Thyroid gland (tissue), 4 donors: ENCODE results near the gene CACNA1S. TPM values are rescaled to one million over a fixed set of nuclear protein-coding genes. Genes with fewer than 3 reads are reported as not detected.

Source experiments
- DNase-seq, 2 donors: peaks; one replicate each; pipeline ENCODE4 v3.0.0-alpha.2; 2019
- H3K27ac ChIP-seq, 3 donors: fragments of 200-600 bp; sonication (generic); 1 replicate in 2 of 3; 2 replicates in 1 of 3; pipeline ENCODE4 v1.5.1; 2016 to 2019; ENCODE audit warnings: mild to moderate bottlenecking in 1 of 3, moderate library complexity in 1 of 3
- H3K27me3 ChIP-seq: fragments of 200-600 bp; sonication (generic); one replicate; pipeline ENCODE4 v1.5.1; 2019
- H3K36me3 ChIP-seq, 2 donors: fragments of 200-600 bp; sonication (generic); one replicate each; pipeline ENCODE4 v1.5.1; 2016 to 2019
- H3K4me1 ChIP-seq, 2 donors: fragments of 200-600 bp; sonication (generic); one replicate each; pipeline ENCODE4 v1.5.1; 2017 to 2019
- H3K4me3 ChIP-seq, 3 donors: fragments of 200-600 bp; sonication (generic); replicated peaks in 1 of 3; 1 replicate in 2 of 3; 2 replicates in 1 of 3; pipeline ENCODE4 v1.5.1; 2016; ENCODE audit warnings: mild to moderate bottlenecking in 1 of 3
- H3K9me3 ChIP-seq: fragments of 200-600 bp; sonication (generic); one replicate; pipeline ENCODE4 v1.5.1; 2017
- POLR2A ChIP-seq, 2 donors: fragments of 450-650 bp; IDR thresholded peaks; one replicate each; pipeline ENCODE4 v1.6.1; 2017; ENCODE audit warnings: antibody characterized with exemption in 2 of 2, mild to moderate bottlenecking in 2 of 2, moderate library complexity in 1 of 2
- WGBS, 2 donors: methylation state at CpG; one replicate each; pipeline ENCODE4 v1.1.5; 2017; 5-methylcytosine and 5-hydroxymethylcytosine counted together
- intact Hi-C: fragments of 100-400 bp; cut with DNase I; formaldehyde crosslinking; loops from one replicate; pipeline ENCODE4 v1.15.1; 2023
- total RNA-seq, 4 donors: library from RNA; depleted of rRNA; stranded (reverse); fragments of >200 nt; gene quantifications; one replicate each; pipeline ENCODE4 v1.2.3, GENCODE V29; 2016
- TF ChIP-seq, protein P1 (sequence below), 6 experiments: fragments of 200-600 bp in 3 of 6; fragments of 450-650 bp in 3 of 6; sonication (generic) in 3 of 6; IDR thresholded peaks; one replicate each; pipeline ENCODE4 v1.5.1; 2016 to 2019; ENCODE audit warnings: antibody characterized with exemption in 6 of 6, mild to moderate bottlenecking in 2 of 6, inconsistent platforms in 1 of 6, moderate library complexity in 1 of 6

CACNA1S gene
- total RNA-seq, 4 donors from 2014 or later = not detected

DNA sequence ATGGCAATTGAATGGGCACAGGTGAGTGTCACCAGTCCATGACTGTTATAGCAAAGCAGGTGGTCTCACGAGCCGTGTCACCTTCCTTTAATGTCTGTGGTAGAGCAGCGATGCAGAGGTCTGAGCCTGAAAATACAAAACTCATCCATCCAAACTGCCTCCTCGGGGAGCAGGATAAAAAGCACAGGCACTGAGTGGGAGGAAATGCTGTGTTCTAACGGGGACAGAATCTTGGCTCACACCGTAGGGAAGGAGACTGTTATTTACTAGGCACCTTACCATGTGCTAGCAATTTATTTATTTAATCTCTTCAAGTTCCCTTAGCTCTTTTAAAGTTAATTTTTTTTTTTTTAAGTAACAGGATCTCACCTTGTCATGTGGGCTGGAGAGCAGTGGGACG, 13.6 kb upstream of the CACNA1S start:
- DNase-seq = no peak
- Histone ChIP-seq H3K27me3 (no peaks in the 10 kb centered on the region), H3K9me3 (no peaks in the 10 kb centered on the region), H3K36me3 (no peaks in the 10 kb centered on the region), H3K4me3 (no peak overlapping the region), H3K4me1 (no peaks in the 10 kb centered on the region), H3K27ac (no peak overlapping the region)
- intact Hi-C loops = no loop called here
- TF ChIP-seq, protein P1, sequence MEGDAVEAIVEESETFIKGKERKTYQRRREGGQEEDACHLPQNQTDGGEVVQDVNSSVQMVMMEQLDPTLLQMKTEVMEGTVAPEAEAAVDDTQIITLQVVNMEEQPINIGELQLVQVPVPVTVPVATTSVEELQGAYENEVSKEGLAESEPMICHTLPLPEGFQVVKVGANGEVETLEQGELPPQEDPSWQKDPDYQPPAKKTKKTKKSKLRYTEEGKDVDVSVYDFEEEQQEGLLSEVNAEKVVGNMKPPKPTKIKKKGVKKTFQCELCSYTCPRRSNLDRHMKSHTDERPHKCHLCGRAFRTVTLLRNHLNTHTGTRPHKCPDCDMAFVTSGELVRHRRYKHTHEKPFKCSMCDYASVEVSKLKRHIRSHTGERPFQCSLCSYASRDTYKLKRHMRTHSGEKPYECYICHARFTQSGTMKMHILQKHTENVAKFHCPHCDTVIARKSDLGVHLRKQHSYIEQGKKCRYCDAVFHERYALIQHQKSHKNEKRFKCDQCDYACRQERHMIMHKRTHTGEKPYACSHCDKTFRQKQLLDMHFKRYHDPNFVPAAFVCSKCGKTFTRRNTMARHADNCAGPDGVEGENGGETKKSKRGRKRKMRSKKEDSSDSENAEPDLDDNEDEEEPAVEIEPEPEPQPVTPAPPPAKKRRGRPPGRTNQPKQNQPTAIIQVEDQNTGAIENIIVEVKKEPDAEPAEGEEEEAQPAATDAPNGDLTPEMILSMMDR (IDR thresholded peaks at IDR 0.05) = no peak
- TF ChIP-seq POLR2A (IDR thresholded peaks at IDR 0.05) = no peak
- 54 to 74% methylated on average over 7 of the region's 7 CpGs for WGBS, 2 donors

DNA sequence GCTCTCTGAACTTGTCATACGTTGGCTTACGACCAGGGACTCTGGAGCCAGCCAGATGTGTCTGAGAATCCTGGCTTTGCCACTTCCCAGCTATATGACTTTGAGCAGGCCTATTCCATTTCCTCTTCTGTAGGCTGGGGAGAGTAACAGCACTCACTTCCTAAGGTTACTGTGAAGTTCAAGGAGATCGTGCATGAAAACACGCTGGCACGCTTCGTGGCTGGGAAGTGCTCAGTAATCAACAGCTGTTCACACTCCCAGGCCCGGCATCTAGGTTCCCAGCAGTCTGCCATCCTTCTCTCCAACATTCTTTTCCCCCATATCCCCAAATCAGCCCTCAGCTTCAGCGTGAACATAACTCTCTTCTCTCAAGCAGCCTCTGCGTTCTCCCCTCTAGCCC, 12.8 kb upstream of the CACNA1S start:
- WGBS, 2 donors = 65 to 67% methylated on average over 9 of the region's 9 CpGs
- intact Hi-C loops = no loop called here
- Histone ChIP-seq H3K27ac (no peak overlapping the region), H3K4me1 (no peaks in the 10 kb centered on the region), H3K4me3 (no peak overlapping the region), H3K36me3 (no peaks in the 10 kb centered on the region), H3K9me3 (no peaks in the 10 kb centered on the region), H3K27me3 (no peaks in the 10 kb centered on the region)
- TF ChIP-seq, protein P1 (IDR thresholded peaks at IDR 0.05) = no peak
- TF ChIP-seq POLR2A (IDR thresholded peaks at IDR 0.05) = no peak
- no peak for DNase-seq

DNA sequence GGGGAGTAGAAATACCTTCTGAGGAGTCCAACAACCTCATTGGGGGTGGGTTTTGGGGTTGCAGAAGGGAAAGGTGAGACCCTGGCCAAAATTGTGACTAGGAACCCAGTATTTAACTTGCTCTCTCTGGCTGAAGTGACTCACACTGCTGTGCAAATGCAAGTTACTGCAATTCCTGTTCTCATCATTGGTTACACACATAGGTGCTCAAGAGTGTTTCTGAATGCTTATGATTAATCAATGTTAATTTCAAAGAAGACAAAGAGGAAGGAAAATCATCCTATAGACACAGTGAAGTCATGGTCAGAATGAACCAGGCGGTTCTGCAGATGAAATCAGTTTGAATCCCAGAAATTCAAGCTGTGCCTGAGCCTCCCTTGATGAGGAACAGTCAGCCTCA, 11.6 kb upstream of the CACNA1S start:
- DNase-seq = no peak
- Histone ChIP-seq H3K4me3 (no peak overlapping the region), H3K9me3 (no peaks in the 10 kb centered on the region), H3K27me3 (no peaks in the 10 kb centered on the region), H3K27ac (no peak overlapping the region), H3K36me3 (no peaks in the 10 kb centered on the region), H3K4me1 (no peaks in the 10 kb centered on the region)
- WGBS, 2 donors = 89 to 100% methylated on average over 1 of the region's 1 CpG
- intact Hi-C loops = no loop called here
- TF ChIP-seq POLR2A (IDR thresholded peaks at IDR 0.05) = no peak
- TF ChIP-seq, protein P1 (IDR thresholded peaks at IDR 0.05) = no peak

DNA sequence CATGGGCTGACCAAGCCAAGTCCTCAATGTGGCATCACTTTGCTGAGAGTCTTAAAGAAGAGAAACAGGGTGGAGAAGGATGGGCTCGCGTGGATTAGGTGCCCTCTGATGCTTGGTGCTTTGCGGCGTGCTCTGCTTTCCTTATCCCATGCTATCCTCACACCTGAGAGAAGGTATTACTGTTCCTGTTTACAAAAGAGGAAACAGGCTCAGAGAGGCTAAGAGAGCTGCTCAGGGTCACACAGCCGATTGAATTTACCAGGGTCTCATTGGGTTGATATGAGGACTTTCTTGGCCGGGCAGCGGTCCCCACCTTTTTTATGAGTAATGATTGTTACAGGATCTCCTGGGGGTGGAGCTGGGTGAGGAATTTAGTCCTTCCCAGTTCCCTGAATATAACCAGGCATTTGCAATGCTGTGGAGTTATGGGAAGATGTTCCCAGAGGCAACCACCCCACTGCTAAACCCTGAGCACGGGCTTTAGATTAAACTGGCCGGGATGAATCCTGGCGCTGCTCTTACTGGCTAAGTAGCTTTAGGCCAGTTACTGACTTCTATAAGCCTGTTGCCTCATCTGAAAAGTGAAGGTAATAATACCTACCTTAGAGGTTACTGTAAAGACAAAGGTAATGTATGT, 10.2 kb upstream of the CACNA1S start:
- no peaks in the 10 kb centered on the region for H3K4me1 ChIP-seq
- TF ChIP-seq, protein P1 (IDR thresholded peaks at IDR 0.05) = no peak
- TF ChIP-seq POLR2A (IDR thresholded peaks at IDR 0.05) = no peak
- H3K4me3 ChIP-seq = no peak overlapping the region
- intact Hi-C loops = no loop called here
- WGBS, 2 donors = 86 to 90% methylated on average over 10 of the region's 10 CpGs
- no peaks in the 10 kb centered on the region for H3K9me3 ChIP-seq
- no peak overlapping the region for H3K27ac ChIP-seq
- no peaks in the 10 kb centered on the region for H3K36me3 ChIP-seq
- no peak for DNase-seq
- no peaks in the 10 kb centered on the region for H3K27me3 ChIP-seq

DNA sequence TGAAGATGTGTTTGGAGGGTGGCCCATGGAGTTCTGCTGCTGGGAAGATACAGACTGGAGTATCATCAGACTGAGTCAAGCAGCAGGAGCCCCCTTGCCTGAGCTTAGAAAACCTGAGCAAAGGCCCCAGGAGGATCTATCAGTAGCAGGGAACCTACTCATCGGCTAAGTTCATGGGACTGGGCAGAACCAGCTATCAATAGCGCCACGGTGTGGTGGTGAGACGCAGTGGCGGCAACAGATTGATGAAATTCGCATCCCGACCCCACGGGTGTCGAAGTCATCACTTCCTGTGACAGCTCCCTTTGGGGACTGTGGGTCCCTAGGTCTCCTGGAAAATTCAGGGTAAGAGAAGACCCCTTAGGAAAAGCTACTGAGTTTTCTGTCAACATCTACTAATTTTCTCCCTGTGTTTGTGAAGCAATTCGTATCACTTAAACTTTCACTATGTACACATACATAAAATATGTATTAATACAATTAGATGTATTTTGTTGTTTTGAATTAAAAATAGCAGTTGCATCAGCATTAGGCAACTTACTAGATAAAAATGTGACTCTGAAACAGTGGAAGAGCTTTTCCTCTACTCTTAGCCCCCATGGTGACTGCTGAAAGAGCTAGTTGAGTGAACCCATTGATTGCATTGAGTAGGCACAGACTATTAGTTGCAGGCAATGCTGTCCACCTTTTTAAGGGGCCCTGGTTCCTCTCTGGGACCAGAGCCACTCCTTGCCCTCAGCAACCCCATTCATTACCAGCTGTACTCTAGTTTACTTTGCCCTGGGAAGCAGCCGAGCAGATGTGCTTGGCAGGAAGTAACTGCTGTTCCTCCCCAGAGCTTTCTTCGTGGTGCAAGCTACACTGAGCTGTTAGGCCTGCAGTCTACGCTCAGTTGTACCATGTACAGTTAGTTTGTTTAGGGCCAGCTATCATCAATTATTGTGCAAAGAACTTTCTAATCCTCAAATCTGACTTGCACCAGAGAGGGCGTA, 7.3 kb upstream of the CACNA1S start:
- Histone ChIP-seq H3K27me3 (no peaks in the 10 kb centered on the region), H3K9me3 (no peaks in the 10 kb centered on the region), H3K4me1 (peaks cover 0 to 4% of the 10 kb centered on the region in 2 donors), H3K27ac (no peak overlapping the region), H3K4me3 (no peak overlapping the region), H3K36me3 (no peaks in the 10 kb centered on the region)
- WGBS, 2 donors = 23% methylated on average over 14 of the region's 14 CpGs
- intact Hi-C loops = no loop called here
- TF ChIP-seq POLR2A (IDR thresholded peaks at IDR 0.05) = no peak
- TF ChIP-seq, protein P1 (IDR thresholded peaks at IDR 0.05) = peak in 4 of 6 experiments; percentile 16 to 46 (median 20)
- peak; percentile 19 to 26 for DNase-seq
